ENCODE measurements around the gene EGR4. TPM values are rescaled to one million over a fixed set of nuclear protein-coding genes. Genes with fewer than 3 reads are reported as not detected.

EGR4 gene
- total RNA-seq, 1 donor from 2014 or later, result not detected

DNA sequence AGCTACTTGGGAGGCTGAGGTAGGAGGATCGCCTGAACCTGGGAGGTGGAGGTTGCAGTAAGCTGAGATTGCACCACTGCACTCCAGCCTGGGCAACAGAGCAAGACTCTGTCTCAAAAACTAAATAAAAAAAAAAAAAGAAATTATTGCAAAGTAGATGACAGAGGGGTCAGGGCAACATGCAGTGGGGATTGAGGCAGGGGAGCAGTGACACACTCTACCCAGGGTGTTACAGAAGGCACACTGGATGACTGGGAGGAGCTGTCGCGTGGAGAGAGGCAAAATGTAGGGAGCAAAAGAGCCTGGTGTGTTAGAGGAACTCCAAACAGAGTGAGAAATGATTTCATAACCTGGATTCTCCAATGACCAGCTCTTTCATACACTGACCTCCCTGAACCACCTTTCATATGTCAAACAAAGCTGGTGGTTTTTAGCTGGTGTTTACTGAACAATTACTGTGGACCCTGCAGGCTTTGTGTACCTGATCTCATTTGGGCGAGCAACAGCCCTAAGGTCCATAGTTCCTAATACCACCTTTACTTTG, 31.2 kb downstream of the EGR4 start:
- Mint-ChIP-seq H3K36me3 (ENCODE audit: low read depth) (peaks cover 2% of the 10 kb centered on the region), H3K4me3 (ENCODE audit: unreplicated experiment) (no peak overlapping the region), H3K4me1 (ENCODE audit: low read depth) (no peaks in the 10 kb centered on the region), H3K27me3 (ENCODE audit: low read depth) (peaks cover 5% of the 10 kb centered on the region), H3K27ac (ENCODE audit: unreplicated experiment) (no peak overlapping the region), H3K9me3 (ENCODE audit: low read depth) (no peaks in the 10 kb centered on the region)
- no peak for DNase-seq (ENCODE audit: low spot score)
- TF ChIP-seq, protein P1, sequence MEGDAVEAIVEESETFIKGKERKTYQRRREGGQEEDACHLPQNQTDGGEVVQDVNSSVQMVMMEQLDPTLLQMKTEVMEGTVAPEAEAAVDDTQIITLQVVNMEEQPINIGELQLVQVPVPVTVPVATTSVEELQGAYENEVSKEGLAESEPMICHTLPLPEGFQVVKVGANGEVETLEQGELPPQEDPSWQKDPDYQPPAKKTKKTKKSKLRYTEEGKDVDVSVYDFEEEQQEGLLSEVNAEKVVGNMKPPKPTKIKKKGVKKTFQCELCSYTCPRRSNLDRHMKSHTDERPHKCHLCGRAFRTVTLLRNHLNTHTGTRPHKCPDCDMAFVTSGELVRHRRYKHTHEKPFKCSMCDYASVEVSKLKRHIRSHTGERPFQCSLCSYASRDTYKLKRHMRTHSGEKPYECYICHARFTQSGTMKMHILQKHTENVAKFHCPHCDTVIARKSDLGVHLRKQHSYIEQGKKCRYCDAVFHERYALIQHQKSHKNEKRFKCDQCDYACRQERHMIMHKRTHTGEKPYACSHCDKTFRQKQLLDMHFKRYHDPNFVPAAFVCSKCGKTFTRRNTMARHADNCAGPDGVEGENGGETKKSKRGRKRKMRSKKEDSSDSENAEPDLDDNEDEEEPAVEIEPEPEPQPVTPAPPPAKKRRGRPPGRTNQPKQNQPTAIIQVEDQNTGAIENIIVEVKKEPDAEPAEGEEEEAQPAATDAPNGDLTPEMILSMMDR (IDR thresholded peaks at IDR 0.05), result no peak

DNA sequence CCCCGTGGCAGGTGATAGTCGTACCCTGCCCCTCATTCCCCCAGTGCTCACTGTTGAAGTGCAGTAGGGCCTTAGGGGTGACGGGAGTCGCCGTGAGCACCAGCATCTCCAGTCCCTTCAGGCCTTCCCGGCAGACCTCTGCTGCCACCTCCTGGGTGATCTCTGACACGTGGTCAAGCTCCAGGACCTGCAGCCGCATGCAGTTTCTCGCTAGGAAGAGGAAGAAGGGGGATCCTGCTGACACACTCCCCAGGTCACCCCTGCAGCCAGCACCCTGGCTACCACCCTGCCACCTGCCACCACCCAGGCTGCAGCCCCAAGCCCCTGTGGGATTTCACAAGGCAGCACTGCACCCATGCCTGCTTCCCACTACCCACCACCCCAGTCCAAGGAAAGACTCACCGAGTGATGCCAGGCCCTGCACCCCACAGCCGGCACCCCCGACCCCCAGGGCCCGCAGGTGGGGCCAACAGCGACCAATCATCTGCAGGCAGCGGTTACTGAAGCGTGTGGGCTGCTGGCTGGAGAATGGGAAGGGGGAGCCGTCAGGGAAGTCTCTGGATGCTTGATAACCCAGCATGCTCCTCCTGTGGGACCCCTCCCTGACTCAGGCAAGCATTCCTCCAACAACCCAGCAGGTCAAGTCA, 32.9 kb downstream of the EGR4 start:
- TF ChIP-seq, protein P1 (IDR thresholded peaks at IDR 0.05), result peak; percentile 72
- no peaks in the 10 kb centered on the region for H3K36me3 Mint-ChIP-seq (ENCODE audit: low read depth)
- H3K4me1 Mint-ChIP-seq (ENCODE audit: low read depth), result no peaks in the 10 kb centered on the region
- no peaks in the 10 kb centered on the region for H3K9me3 Mint-ChIP-seq (ENCODE audit: low read depth)
- H3K27me3 Mint-ChIP-seq (ENCODE audit: low read depth), result no peaks in the 10 kb centered on the region
- no peak overlapping the region for H3K27ac Mint-ChIP-seq (ENCODE audit: unreplicated experiment)
- H3K4me3 Mint-ChIP-seq (ENCODE audit: unreplicated experiment), result no peak overlapping the region
- DNase-seq (ENCODE audit: low spot score), result no peak

DNA sequence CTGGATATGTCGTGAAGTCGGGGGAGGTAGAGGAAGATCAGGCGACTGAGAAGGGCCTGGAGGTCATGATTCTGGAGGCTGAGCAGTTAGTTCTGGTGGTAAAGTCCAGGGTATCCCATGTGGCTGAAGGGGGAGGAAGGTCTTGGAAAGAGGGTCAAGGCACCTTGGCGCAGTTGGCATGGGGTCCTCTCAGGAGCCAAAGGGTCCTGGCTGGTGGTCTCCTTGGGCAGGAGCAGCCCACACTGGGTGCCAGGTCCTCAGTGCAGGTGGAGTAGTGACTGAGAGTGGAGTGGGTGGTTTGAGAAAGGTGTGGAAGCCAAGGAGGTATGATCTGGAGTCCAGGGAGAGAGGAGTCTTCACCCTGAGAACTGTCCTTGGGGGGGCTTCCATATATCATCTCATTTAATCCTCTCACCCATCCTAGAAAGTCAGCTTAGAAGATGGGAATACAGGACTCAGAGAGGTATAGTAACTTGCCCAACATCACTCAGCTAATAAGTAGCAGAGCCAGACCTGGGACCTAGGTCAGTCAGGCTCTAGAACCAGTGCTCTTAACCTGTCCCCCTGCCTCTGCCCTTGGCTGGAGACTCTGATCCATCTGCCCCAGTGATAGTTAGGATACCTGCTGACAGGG, 33.5 kb downstream of the EGR4 start:
- Mint-ChIP-seq H3K4me3 (ENCODE audit: unreplicated experiment) (no peak overlapping the region), H3K36me3 (ENCODE audit: low read depth) (no peaks in the 10 kb centered on the region), H3K4me1 (ENCODE audit: low read depth) (no peaks in the 10 kb centered on the region), H3K9me3 (ENCODE audit: low read depth) (no peaks in the 10 kb centered on the region), H3K27me3 (ENCODE audit: low read depth) (no peaks in the 10 kb centered on the region), H3K27ac (ENCODE audit: unreplicated experiment) (no peak overlapping the region)
- TF ChIP-seq, protein P1 (IDR thresholded peaks at IDR 0.05), result no peak
- DNase-seq (ENCODE audit: low spot score), result no peak

DNA sequence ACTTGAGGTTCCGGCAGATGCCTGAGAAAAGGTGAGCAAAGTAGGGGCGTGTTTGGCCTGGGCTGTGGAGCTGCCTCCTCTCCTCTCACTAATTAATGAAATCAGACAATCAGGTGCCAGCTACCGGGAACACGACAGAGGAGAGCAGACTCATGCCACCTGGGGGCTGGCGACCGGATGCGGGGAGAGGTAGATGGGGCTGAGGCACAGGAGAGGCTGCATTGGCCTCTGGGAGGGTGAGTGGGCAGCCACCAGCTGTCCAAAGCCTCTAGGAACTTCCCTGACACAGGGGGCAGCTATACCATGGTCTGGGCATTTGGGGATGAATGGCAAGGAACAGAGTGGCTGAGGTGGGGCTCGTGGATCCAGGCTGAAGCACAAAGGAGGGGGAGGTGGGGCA, 34.1 kb downstream of the EGR4 start:
- H3K9me3 Mint-ChIP-seq (ENCODE audit: low read depth), result no peaks in the 10 kb centered on the region
- H3K27me3 Mint-ChIP-seq (ENCODE audit: low read depth), result no peaks in the 10 kb centered on the region
- H3K4me1 Mint-ChIP-seq (ENCODE audit: low read depth), result no peaks in the 10 kb centered on the region
- no peak overlapping the region for H3K27ac Mint-ChIP-seq (ENCODE audit: unreplicated experiment)
- H3K36me3 Mint-ChIP-seq (ENCODE audit: low read depth), result no peaks in the 10 kb centered on the region
- no peak for DNase-seq (ENCODE audit: low spot score)
- TF ChIP-seq, protein P1 (IDR thresholded peaks at IDR 0.05), result no peak
- H3K4me3 Mint-ChIP-seq (ENCODE audit: unreplicated experiment), result no peak overlapping the region

DNA sequence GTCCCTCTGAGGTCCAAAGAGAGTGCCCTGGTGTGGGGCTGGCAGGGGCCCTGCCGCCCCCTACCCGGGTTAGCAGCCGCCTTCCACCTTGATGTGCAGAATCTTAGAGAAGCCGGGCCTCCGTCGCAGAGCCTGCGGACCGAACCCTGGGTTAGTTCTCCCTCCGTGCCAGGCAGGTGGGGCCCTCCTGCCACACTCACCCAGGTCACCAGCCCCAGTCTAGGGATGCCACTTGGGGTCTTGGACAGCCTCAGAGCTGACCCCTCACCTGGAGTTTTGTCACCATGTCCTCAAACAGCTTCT, 34.5 kb downstream of the EGR4 start:
- DNase-seq (ENCODE audit: low spot score), result no peak
- Mint-ChIP-seq H3K4me3 (ENCODE audit: unreplicated experiment) (no peak overlapping the region), H3K4me1 (ENCODE audit: low read depth) (no peaks in the 10 kb centered on the region), H3K27ac (ENCODE audit: unreplicated experiment) (no peak overlapping the region), H3K27me3 (ENCODE audit: low read depth) (no peaks in the 10 kb centered on the region), H3K36me3 (ENCODE audit: low read depth) (no peaks in the 10 kb centered on the region), H3K9me3 (ENCODE audit: low read depth) (no peaks in the 10 kb centered on the region)
- TF ChIP-seq, protein P1 (IDR thresholded peaks at IDR 0.05), result no peak

Data from chondrocyte (in vitro differentiated cells).